OCI-LY3 (cell line): ENCODE data around the gene MCRS1.

ENCODE experiments used
- EZH2phosphoT487 ChIP-seq: fragments of 200-600 bp; shearing (Covaris generic); IDR thresholded peaks from 2 replicates; pipeline ENCODE4 v1.6.1; 2018; ENCODE audit warnings: antibody characterized with exemption, mixed run types, low read depth
- TF ChIP-seq, protein P1 (sequence below): fragments of 200-600, 300-600 bp; sonication (generic); IDR thresholded peaks from 2 replicates; pipeline ENCODE4 v1.5.1; 2014; ENCODE audit warnings: antibody characterized with exemption, low read length, low read depth

DNA sequence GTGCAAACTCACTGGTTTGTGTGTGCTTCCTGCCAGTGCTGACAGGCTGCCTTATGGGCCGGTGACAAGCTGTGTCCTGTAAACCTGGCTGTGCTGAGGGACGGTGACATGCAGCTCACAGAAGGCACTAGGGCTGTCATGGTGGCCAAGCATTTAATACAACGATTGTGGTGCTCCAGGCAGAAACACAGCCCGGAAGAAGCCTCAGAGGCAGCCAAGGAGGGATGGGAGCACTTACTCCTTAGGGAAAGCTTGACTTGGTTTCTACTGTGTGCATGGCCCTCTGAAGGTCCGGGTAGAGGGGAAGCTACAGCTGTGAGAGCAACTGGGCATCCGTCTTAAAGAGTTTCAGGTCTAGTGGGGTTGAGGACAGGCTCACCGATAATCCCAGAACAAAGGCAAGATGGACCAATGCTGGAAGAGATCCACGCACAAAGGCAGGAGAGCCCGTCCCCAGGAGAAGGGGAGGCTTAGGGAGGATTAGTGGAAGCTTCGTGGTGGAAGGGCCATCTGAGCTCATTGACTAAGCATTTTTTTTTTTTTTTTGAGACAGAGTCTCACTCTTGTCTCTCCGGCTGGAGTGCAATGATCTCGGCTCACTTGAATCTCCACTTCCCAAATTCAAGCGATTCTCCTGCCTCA lies 10.7 kb upstream of the MCRS1 start:
- TF ChIP-seq, protein P1, sequence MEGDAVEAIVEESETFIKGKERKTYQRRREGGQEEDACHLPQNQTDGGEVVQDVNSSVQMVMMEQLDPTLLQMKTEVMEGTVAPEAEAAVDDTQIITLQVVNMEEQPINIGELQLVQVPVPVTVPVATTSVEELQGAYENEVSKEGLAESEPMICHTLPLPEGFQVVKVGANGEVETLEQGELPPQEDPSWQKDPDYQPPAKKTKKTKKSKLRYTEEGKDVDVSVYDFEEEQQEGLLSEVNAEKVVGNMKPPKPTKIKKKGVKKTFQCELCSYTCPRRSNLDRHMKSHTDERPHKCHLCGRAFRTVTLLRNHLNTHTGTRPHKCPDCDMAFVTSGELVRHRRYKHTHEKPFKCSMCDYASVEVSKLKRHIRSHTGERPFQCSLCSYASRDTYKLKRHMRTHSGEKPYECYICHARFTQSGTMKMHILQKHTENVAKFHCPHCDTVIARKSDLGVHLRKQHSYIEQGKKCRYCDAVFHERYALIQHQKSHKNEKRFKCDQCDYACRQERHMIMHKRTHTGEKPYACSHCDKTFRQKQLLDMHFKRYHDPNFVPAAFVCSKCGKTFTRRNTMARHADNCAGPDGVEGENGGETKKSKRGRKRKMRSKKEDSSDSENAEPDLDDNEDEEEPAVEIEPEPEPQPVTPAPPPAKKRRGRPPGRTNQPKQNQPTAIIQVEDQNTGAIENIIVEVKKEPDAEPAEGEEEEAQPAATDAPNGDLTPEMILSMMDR = no peak
- TF ChIP-seq EZH2phosphoT487 = no peak
